KMS-11 (cell line): ENCODE results near the gene LRFN3.

Experiments used
- H2AFZ ChIP-seq: fragments of 200-600 bp; sonication (generic); 2 replicates; pipeline ENCODE4 v1.6.1; 2016; ENCODE audit warnings: antibody characterized with exemption, mixed run types, low read depth
- H3K27ac ChIP-seq: fragments of 200-600 bp; sonication (generic); 2 replicates; pipeline ENCODE4 v1.6.1; 2016; ENCODE audit warnings: mild to moderate bottlenecking, mixed run types
- H3K27me3 ChIP-seq: fragments of 200-600 bp; sonication (generic); 2 replicates; pipeline ENCODE4 v1.6.1; 2017; ENCODE audit warnings: mild to moderate bottlenecking, low read depth, mixed run types, moderate library complexity; ENCODE audit not compliant: insufficient read depth
- H3K36me3 ChIP-seq: fragments of 200-600 bp; sonication (generic); 2 replicates; pipeline ENCODE4 v1.6.1; 2017; ENCODE audit warnings: mild to moderate bottlenecking, mixed run types; ENCODE audit not compliant: insufficient read depth
- H3K4me1 ChIP-seq: fragments of 200-600 bp; sonication (generic); 2 replicates; pipeline ENCODE4 v1.6.1; 2016; ENCODE audit warnings: mild to moderate bottlenecking, low read depth, mixed run types; ENCODE audit not compliant: poor library complexity, severe bottlenecking
- H3K4me2 ChIP-seq: fragments of 200-600 bp; sonication (generic); 2 replicates; pipeline ENCODE4 v1.7.0; 2016; ENCODE audit warnings: mild to moderate bottlenecking, mixed run types
- H3K4me3 ChIP-seq: fragments of 200-600 bp; sonication (generic); IDR thresholded peaks from 2 replicates; pipeline ENCODE4 v1.6.1; 2017; ENCODE audit warnings: low read depth, low read length, mixed read lengths; ENCODE audit not compliant: insufficient read depth
- H3K79me2 ChIP-seq: fragments of 200-600 bp; sonication (generic); 2 replicates; pipeline ENCODE4 v1.6.1; 2016; ENCODE audit warnings: low read depth, mixed run types; ENCODE audit not compliant: insufficient read depth
- H3K9ac ChIP-seq: fragments of 200-600 bp; sonication (generic); 2 replicates; pipeline ENCODE4 v1.6.1; 2016; ENCODE audit warnings: mild to moderate bottlenecking, mixed run types
- H4K20me1 ChIP-seq: fragments of 200-600 bp; sonication (generic); 2 replicates; pipeline ENCODE4 v1.6.1; 2016; ENCODE audit warnings: mild to moderate bottlenecking, mixed run types; ENCODE audit not compliant: insufficient read depth
- TF ChIP-seq, protein P1 (sequence below): fragments of 200-600 bp; sonication (generic); conservative IDR thresholded peaks from 2 replicates; pipeline ENCODE4 v1.6.1; 2017; ENCODE audit warnings: low read depth, mild to moderate bottlenecking, antibody characterized with exemption, low read length, moderate library complexity, mixed read lengths

The LRFN3 gene

GRCh38 chr19:35966771-35967170 lies 30.6 kb downstream of the LRFN3 start:
- H3K4me1 ChIP-seq, result no peaks in the 10 kb centered on the region
- H4K20me1 ChIP-seq, result no peaks in the 10 kb centered on the region
- no peak overlapping the region for H3K27ac ChIP-seq
- H2AFZ ChIP-seq, result no peak overlapping the region
- no peak overlapping the region for H3K4me2 ChIP-seq
- no peaks in the 10 kb centered on the region for H3K79me2 ChIP-seq
- TF ChIP-seq, protein P1, sequence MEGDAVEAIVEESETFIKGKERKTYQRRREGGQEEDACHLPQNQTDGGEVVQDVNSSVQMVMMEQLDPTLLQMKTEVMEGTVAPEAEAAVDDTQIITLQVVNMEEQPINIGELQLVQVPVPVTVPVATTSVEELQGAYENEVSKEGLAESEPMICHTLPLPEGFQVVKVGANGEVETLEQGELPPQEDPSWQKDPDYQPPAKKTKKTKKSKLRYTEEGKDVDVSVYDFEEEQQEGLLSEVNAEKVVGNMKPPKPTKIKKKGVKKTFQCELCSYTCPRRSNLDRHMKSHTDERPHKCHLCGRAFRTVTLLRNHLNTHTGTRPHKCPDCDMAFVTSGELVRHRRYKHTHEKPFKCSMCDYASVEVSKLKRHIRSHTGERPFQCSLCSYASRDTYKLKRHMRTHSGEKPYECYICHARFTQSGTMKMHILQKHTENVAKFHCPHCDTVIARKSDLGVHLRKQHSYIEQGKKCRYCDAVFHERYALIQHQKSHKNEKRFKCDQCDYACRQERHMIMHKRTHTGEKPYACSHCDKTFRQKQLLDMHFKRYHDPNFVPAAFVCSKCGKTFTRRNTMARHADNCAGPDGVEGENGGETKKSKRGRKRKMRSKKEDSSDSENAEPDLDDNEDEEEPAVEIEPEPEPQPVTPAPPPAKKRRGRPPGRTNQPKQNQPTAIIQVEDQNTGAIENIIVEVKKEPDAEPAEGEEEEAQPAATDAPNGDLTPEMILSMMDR, result no peak
- H3K9ac ChIP-seq, result no peak overlapping the region
- H3K4me3 ChIP-seq, result no peak overlapping the region
- H3K36me3 ChIP-seq, result no peaks in the 10 kb centered on the region
- peaks cover 24% of the 10 kb centered on the region; the same call in 1 of the 2 replicates for H3K27me3 ChIP-seq

DNA sequence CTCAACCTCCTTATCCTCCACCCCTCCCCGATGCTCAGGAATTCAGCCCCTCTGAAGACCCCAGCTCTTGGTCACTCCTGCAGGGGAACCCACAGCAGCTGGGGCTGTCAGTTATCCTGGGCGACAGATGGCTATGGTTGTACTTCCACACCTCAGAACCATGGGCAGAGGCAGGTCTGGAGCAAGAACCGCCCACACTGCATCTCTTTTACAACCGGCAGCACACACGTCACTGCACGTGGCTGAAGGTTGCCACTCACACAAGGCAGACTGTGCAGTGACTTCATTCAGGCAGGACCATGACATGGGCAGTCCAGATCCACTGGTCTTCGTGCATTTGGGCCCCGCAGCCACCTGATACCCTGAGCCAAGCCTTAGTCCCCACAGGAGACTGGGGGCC lies 37.3 kb downstream of the LRFN3 start:
- Histone ChIP-seq H2AFZ (no peak overlapping the region), H4K20me1 (no peaks in the 10 kb centered on the region), H3K27ac (no peak overlapping the region), H3K9ac (no peak overlapping the region), H3K36me3 (no peaks in the 10 kb centered on the region), H3K79me2 (no peaks in the 10 kb centered on the region), H3K4me3 (no peak overlapping the region), H3K4me1 (no peaks in the 10 kb centered on the region), H3K4me2 (no peak overlapping the region), H3K27me3 (peaks cover 52% of the 10 kb centered on the region; the same call in 1 of the 2 replicates)
- TF ChIP-seq, protein P1, result no peak

- no peaks in the 10 kb centered on the region for H3K79me2 ChIP-seq
- H2AFZ ChIP-seq, result no peak overlapping the region
- no peak overlapping the region for H3K4me2 ChIP-seq
- no peaks in the 10 kb centered on the region for H3K4me1 ChIP-seq
- no peaks in the 10 kb centered on the region for H3K36me3 ChIP-seq
- no peaks in the 10 kb centered on the region for H4K20me1 ChIP-seq
- peaks cover 54% of the 10 kb centered on the region for H3K27me3 ChIP-seq
- H3K27ac ChIP-seq, result no peak overlapping the region
- TF ChIP-seq, protein P1, result no peak
- H3K4me3 ChIP-seq, result no peak overlapping the region
- no peak overlapping the region for H3K9ac ChIP-seq
These were observed 39.5 kb downstream of the LRFN3 start for GRCh38 chr19:35975608-35976214.

DNA sequence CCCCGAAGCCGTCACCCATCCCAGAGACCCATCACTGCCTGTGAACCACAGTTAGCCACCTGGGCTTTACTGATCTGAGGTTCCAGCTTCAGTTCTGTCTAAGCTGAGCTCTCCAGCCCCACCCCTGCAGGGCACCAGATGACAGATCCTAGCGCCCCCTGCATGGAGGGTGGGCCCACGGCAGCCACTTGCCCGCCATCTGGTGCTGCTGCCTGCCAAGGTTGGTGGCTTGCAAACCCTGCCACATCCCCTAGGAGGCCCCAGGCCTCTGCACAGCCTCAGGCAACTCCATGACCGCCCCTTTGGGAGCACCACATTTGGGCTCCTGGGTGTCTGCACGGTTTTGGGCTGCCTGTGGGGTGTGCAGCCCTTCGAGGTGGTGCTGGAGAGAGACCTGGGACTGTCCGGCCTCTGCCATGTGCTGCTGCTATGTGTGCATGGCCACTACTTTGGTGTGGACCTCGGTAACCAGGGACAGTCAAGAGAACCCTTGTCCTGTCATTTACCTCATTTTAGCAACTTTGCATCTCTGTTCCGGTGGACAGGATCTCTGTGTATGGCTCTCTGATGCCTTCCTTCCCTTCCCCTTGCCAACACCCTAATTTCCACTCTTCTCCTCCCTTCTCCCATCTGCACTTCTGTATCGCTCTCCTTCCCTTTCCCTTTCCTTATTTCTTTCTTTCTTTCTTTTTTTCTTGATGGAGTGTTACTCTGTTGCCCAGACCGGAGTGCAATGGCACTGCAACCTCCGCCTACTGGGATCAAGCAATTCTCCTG lies 41.5 kb downstream of the LRFN3 start:
- Histone ChIP-seq H4K20me1 (no peaks in the 10 kb centered on the region), H3K79me2 (no peaks in the 10 kb centered on the region), H3K27me3 (peaks cover 60% of the 10 kb centered on the region), H3K36me3 (no peaks in the 10 kb centered on the region), H3K9ac (no peak overlapping the region), H3K4me2 (no peak overlapping the region), H3K4me1 (no peaks in the 10 kb centered on the region), H2AFZ (no peak overlapping the region), H3K4me3 (no peak overlapping the region), H3K27ac (no peak overlapping the region)
- TF ChIP-seq, protein P1, result 0 out of 2 replicates have a peak, but pooled peaks have one; percentile 27
